HK-2 (cell line): ENCODE measurements around the gene CTNNA3.

Source experiments
- DNase-seq: peaks from one replicate; pipeline ENCODE4 v3.0.0-alpha.2; 2018; ENCODE audit not compliant: unreplicated experiment

Gene CTNNA3

DNA sequence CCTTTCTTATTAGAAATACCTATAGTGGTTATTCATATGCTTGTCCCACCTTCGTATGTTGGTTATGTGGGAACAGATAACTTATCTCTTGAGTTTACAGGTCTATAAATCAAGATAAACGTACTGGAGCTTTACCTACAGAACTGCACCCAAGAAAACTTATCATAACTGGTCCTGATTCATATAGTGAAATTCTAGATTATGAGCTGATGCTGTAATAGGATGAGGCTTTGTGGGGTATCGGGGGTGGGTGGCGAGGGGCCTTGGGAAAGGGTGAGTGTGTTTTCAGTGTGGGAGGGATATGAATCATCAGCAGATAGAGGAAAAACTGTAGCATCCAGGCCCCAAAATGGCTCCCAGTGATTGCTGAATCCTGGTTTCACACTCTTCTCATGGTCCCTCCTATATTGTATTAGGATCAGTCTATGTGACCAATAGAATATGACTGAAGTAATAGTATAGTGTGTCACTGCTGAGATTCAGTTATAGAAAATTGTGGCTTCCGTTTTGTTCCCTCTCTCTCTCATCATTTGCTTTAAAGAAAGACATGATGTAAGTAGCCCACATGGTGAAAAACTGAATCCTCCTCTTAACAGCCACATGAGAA lies 1476.9 kb downstream of the CTNNA3 start:
- DNase-seq = no peak

DNA sequence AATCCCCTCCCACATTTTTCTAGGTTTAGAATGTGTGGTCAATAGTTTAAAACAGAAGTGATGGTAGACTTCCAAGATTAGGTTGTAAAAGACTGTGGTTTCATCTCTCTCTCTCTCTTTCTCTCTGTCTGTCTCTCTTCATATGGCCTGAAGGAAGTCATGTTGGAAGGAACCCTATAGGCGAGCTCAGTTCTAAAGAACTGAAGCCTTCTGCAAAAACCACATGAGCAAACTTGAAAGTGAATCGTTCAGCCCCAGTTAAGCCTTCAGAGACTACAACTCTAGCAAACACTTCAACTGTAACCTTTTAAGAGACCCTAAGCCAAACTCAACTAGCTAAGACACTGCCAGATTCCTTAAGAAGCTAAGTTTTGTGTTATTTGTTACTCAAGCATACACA lies 1477.7 kb downstream of the CTNNA3 start:
- DNase-seq = no peak

DNA sequence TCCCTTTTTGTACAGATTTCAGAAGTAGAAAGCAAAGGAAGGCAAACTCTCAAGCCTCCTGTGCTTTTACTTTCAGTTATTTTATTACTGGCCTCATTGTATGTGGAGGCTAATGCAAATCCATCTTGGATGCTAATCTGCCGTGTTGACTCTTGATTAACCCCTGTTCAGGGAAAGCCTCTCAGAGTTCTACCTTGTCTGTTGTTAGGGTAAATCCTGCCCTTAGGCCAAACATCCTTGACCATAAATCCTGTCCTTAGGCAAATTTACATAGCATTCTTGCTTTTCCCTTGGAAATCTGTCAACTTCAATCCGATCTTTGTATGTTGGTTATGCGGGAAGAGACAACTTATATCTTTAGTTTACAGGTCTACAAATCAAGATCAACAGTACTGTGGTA lies 1480.1 kb downstream of the CTNNA3 start:
- no peak for DNase-seq

DNA sequence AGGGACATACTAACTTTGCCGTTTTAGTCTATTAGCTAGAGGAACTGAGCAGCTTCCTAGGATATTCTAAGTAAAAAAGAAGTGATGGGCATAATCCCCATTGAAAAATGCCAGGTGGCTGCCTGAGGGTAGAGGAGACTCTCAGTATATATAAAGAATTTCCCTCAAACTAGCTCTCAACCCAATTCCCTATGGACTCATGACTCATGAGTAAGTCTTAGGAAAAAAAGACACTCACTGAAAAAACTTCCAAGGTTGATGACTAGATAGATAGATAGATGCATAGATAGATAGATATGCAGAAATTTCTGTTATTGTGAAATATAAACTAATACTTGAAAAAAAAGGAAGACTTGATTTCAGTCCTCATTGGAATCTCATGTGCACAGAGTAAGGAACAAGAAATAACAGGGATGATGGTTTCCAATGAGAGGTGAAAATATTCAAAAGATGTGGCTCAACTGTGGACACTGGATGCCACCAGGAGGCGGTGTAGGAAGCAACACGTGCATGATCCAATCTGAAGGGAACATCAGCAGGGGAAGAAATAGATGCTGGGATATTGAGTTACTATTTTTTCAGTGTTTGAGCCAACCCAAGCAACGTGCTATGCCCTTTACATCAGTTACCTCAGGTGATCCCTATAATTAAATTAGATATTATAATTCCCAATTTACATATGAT lies 1481.1 kb downstream of the CTNNA3 start:
- DNase-seq = no peak

DNA sequence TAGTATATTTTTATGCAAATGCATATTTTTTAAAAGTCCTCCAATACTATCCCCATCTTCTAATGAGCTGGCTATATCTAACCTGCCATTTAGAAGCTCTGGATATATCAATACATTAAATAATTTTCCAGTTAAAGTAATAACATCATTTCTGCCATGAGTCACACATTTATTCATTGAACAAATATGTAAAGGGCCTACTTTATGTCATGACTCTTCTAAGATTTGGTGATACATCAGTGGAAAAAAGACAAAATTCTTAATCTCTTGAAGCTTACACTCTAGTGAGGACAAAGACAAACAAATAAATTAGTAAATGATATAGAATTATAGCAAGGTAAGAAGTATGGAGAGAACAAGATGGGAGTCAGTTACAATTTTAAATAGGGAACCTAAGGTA lies 1487.0 kb downstream of the CTNNA3 start:
- DNase-seq = no peak

DNA sequence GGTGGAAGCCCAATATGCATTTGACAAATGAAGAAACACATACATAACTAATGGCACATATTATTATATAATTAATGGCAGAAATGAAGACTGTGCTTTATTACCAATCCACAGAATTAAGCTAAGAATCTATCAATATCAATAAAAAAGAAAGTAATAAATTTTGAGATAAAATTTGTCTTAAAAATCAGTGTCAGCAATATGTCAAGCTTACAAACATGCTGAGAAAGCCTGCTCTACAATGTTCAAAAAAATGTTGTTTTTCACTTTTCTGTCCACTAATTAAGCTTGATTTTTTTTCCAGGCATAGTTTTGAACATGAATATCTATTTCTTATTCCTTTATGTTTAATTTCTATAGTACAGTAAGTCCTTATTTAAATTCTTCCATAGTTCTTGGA lies 1491.2 kb downstream of the CTNNA3 start:
- no peak for DNase-seq

DNA sequence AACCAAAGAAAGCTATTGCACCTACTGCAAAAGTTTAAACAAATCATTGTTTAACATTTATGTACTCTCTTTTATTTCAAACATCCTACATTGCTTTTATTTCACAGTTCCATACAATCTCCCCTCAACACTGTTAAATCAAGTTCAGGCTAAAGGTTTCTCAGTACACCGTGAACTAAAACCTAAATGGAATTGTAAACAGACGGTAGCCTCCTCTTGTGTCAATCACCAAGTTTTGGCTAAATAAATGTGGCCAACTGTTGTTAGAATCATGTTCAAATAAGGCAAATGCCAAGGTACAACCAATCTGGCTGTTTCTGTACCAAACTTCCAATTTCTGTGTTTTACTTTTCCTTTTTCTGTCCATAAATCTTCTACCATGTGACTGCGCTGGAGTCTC lies 1493.9 kb downstream of the CTNNA3 start:
- no peak for DNase-seq

DNA sequence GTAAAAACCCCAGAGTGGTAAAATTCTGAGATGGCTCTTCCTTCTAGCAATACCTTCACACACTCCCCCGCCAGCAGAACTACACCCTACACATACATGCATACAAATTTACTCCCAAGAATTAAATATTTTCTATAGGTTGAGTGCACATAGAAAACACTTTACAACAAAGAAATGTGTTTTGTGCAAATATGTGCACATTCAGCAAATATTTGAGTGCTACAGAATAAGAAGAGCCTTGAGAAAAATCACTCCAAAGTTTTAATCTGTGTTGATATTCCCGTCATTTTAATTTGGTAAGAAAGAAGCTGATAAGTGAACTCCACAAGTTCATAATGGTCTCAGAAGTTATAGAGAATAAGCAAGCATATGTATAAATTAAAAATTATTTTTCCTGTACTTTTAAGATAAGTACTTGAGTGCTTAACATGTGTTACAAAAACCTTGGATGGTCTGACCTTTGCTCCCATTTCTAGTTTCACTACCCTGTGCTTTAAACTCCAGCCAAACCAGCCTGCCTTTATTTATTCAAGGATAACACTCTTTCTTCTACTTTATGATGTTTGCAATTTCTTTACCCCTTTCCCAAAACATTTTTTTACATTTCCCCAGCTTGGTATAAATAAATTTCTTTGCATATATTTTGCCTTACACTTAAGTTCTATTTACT lies 1503.7 kb downstream of the CTNNA3 start:
- DNase-seq = no peak

DNA sequence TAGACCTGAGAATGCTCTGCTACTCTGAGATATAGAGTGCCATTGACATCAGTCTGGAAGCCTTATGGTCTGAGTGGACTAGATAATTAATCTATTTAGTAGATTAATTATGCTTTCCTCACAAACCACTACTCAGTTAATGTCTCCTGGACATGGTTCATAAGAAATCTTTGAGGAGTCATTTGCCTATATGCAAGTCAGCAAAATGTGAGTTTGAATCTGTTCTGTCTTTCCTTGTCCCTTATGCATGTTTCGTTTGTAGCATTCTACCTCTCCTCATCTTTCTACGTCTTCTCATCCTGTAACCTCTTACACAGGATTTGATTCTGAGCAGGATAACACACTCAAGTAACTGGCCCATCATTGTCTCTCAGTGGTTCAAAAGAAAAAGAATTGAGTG lies 1505.6 kb downstream of the CTNNA3 start:
- DNase-seq = no peak

DNA sequence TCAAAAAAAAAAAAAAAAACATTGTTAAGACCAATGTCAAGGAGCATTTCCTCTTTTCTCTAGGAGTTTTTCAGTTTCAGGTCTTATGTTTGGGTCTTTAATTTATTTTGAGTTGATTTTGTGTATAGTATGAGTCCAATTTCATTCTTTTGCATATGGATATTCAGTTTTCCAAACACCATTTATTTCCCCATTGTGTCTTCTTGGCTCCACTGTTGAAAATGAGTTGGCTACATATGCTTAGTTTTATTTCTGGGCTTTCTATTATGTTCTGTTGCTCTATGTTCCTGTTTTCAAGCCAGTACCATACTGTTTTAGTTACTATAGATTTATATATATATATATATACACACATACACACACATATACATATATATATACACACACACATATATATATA lies 1506.7 kb downstream of the CTNNA3 start:
- no peak for DNase-seq

DNA sequence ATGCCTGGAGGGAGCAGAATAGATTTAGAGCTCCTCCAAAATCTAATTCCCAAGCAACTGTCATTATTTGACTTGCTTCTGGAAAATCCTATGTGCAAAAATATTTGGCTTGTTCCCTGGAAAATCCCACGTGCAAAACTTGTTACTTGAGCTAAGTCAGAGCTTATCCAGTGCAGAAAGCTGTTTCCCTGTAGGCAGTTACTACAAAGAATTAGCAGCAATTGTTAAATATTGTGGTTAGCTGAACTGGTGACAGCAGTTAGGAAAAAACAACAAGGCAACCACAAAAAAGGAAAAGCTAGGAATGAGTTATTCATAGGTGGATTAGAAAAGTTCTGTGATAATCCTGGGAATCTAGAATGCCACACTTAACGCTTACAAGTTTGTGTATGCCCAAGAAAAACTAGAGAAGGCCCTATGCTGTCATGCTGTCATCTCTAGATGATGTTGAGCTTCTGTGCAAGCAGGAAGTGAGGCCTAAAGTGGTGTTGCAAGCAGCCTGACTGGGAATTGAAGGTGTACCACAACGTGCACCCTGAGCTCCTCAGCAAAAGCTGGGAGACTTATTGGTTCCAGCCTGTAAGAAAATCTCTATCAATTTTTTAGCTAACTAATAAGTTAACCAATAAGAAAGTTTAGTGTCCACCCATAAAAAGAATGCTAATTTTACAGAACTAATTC lies 1508.8 kb downstream of the CTNNA3 start:
- DNase-seq = no peak

DNA sequence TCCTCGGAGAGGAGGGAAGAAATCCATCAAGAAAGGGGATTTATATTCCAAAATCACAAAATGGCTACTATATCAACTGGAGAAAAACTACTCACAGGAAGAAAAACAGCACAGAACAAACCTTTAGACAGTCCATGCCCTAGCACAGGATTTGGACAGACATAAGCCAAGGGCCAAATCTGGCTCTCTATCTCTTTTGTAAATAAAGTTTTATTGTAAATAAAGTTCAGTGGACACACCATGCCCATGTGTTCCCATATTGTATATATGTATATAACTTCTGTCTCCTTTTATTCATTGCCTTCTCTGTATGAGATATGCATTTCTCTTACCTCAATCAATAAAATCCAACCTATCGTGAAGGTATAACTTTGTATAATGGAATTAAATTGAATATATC lies 1513.0 kb downstream of the CTNNA3 start:
- DNase-seq = no peak

DNA sequence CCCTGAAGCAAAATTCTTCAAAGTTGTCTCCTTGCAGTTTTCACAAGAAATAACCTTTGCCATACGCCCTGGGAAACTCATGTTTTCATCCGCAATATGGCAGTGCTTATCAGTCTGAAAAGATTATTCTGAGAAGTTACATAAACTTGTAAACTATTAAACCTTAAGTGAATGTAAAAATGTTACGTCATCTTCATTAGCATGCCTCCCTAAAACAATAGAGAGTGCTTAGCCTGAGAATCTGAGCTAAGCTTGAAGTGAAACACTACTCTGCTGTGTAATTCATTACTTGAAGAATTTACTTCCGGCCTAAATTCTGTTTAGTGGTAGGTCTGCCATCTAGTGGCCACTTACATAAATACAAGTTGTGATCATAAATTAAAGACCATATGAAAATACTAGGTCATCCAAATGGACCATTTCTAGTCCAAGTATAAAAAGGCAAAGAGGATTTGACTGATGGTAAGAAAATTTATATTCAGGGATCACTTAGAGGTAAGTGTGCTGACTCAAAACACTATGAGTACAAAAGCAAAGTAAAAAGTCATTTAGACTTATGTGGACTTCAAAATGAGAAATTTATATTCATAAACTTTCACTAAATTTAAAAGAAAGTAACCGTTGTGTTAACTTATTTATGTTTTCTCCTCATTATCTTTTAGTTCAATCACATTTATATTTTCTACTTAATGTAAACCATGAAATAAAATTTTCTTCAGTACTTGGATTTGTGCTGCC lies 1515.2 kb downstream of the CTNNA3 start:
- DNase-seq = no peak

DNA sequence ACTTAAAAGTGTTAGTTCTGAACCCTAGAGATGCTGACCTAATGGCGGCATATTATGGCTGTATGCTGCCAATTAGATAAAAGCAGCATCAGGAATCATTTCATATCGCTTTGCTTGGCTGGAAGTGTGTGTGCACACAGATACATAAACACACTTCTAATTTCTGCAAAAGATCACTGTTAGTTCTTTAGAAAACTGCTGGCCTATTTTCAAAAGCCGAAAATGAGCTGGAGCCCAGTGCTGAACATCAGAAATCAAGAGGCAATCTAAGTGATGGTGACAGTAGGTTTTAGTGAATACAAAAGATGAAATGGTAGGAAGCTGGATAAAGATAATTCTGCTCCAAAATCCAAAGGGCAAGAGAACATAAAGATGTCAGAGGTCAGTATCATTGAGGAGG lies 1516.0 kb downstream of the CTNNA3 start:
- DNase-seq = no peak

DNA sequence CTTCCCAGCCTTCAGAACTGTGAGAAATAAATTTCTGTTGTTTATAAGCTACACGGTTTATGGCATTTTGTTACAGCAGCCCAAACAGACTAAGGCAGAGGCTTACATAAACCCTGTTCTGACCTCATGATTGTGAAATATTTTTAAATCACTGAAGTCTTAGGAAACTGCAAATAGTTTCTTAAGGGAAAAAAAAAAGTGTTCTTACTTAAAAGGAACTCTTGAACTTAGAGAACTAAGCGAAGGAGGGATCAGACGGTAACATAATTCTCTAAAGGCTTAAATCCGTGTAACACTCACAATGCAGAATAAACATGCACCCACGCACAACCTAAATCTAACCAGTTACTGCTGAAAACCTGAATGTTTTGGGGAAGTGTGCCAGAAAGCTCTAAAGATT lies 1519.2 kb downstream of the CTNNA3 start:
- no peak for DNase-seq

DNA sequence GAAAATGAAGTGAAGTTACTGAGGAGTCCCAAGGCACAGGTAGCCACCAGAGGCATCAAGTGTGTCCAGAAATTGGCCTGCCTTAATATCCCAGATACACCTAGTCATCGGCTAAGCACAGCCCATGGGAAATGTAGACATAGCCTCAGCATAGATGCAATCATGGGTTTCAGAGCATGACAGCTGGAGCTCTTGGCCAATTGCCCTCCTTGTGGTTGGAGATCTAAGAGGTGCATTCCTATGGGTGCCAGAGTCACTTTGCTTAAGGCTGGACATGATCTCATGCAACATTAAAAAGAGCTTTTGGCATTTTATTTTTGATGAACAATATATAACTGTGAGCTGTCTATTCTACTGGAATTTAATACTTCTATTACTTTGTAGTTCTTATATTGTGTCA lies 1528.2 kb downstream of the CTNNA3 start:
- DNase-seq = peak; percentile 57

DNA sequence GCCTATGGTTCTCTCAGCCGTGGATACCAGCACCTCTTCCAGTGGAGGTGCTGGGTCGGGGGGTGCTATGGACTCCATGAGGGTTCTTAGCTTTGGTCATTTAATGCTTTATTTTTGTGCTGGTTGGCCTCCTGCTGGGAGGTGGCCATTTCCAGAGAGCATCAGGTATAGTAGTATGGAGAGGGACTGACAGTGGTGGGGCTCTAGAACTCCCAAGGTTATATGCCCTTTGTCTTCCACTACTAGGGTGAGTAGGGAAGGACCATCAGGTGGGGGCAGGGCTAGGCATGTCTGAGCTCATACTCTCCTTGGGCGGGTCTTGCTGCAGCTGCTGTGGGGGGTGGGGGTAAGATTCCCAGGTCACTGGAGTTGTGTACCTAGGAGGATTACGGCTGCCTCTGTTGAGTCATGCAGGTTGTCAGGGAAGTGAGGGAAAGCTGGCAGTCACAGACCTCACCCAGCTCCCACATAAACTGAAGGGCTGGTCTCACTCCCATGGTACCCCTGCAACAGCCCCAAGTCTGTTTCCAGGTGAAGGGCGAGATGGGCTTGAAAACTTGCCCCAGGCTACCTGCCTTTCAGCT lies 1533.3 kb downstream of the CTNNA3 start:
- DNase-seq = no peak

DNA sequence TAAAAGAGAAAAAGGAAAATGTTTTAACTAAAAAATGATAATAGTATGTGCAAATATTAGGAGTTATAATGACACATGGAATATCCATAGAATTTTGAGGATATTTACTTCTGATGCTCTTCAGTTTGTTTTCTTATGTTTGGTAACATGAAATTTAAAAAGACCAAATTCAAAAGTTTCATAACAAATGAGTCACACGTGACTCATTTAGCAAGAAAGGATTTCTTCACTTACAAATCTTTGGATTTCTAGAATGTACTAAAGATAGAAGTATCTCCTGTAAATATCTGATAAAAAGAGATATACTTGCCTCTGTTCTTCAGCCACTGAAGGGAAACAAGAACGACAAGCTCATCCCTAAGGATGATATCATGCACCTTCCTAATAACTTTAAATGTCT lies 1544.6 kb downstream of the CTNNA3 start:
- no peak for DNase-seq

DNA sequence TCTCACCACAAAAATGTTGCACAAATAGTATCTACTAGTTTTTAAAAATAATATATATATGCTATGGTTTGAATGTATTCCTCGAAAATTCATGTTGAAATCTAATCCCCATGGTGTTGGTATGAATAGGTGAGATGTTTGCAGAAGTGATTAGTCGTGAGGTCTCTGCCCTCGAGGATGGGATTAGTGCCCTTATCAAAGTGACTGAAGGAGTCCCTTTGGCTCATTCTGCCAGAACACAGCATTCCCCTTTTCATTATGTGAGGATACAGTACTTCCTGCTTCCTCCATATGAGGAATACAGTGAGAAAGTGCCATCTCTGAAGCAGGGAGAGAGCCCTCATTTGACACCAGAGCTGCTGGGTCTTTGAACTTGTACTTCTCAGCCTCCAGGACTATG lies 1547.7 kb downstream of the CTNNA3 start:
- no peak for DNase-seq

DNA sequence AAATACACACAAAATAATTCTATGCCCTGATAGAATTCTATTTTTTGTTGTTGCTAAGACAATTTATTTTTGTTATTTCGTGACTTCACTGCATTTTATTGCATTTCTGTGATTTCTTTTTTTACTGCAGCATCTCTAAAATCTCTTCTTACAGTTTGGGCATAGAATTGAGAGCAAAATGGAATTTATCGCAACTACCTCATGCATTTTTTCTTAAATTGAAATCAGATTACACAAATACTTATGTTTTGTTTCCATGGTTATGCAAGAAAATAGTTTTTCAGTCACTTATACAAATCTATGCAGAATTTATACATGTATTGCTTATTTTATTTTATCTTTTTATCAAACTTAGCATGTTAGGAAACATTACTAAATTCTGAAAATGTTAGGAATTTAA lies 1552.0 kb downstream of the CTNNA3 start:
- DNase-seq = no peak

DNA sequence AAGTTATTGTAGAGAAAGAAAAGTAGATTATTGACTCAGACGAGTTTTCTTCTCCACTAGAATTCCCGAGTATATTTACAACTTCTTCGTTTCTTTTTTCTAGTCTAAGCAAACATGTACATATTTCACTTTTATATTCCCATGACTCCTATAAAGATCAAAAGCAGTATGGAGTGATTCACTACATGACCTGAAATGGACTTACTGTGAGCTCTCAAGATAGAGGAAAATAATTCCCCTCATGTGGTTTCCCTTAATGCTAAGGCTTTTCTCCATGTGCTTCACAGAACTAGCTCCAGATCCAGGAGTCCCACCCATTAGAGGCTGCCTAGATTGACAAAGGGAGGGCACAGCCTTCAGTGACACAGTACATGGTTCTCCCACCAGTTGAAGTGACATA lies 1593.2 kb downstream of the CTNNA3 start:
- no peak for DNase-seq
